CD4-positive, alpha-beta T cell treated with Interleukin-21 for 1 hour (primary cell): Measurements from ENCODE around the gene TMEM132D.

ENCODE experiments used
- DNase-seq: peaks from one replicate; pipeline ENCODE4 v3.0.0-alpha.2; 2020

TMEM132D gene

GRCh38 chr12:129310346-129310745 lies 593.5 kb downstream of the TMEM132D start:
- no peak for DNase-seq

- DNase-seq: no peak
These were observed 598.0 kb downstream of the TMEM132D start for GRCh38 chr12:129305851-129306250.

- DNase-seq: no peak
These were observed 599.3 kb downstream of the TMEM132D start for GRCh38 chr12:129304529-129304928.

GRCh38 chr12:129300011-129300410 lies 603.8 kb downstream of the TMEM132D start:
- no peak for DNase-seq

- no peak for DNase-seq
These were observed 604.9 kb downstream of the TMEM132D start for GRCh38 chr12:129298921-129299320.

GRCh38 chr12:129296671-129297070 lies 607.2 kb downstream of the TMEM132D start:
- DNase-seq: no peak

- DNase-seq: no peak
These were observed 609.0 kb downstream of the TMEM132D start for GRCh38 chr12:129294868-129295267.

- DNase-seq: no peak
These were observed 624.1 kb downstream of the TMEM132D start for GRCh38 chr12:129279771-129280170.

GRCh38 chr12:129276361-129277060 lies 627.3 kb downstream of the TMEM132D start:
- DNase-seq: no peak

GRCh38 chr12:129269756-129270495 lies 633.9 kb downstream of the TMEM132D start:
- no peak for DNase-seq

GRCh38 chr12:129258781-129259318 lies 645.0 kb downstream of the TMEM132D start:
- DNase-seq: no peak

GRCh38 chr12:129257524-129257923 lies 646.3 kb downstream of the TMEM132D start:
- no peak for DNase-seq

- DNase-seq: no peak
These were observed 657.2 kb downstream of the TMEM132D start for GRCh38 chr12:129246630-129247029.

- DNase-seq: no peak
These were observed 658.1 kb downstream of the TMEM132D start for GRCh38 chr12:129245769-129246168.

- no peak for DNase-seq
These were observed 662.0 kb downstream of the TMEM132D start for GRCh38 chr12:129241852-129242251.

GRCh38 chr12:129237881-129238280 lies 665.9 kb downstream of the TMEM132D start:
- DNase-seq: no peak

- no peak for DNase-seq
These were observed 669.6 kb downstream of the TMEM132D start for GRCh38 chr12:129234209-129234608.

GRCh38 chr12:129231491-129231890 lies 672.3 kb downstream of the TMEM132D start:
- no peak for DNase-seq

- DNase-seq: no peak
These were observed 672.8 kb downstream of the TMEM132D start for GRCh38 chr12:129230995-129231394.

- no peak for DNase-seq
These were observed 677.0 kb downstream of the TMEM132D start for GRCh38 chr12:129226851-129227250.

- DNase-seq: no peak
These were observed 677.8 kb downstream of the TMEM132D start for GRCh38 chr12:129226005-129226404.

- DNase-seq: no peak
These were observed 688.3 kb downstream of the TMEM132D start for GRCh38 chr12:129215556-129215955.

- DNase-seq: no peak
These were observed 690.3 kb downstream of the TMEM132D start for GRCh38 chr12:129213551-129213950.
